GM23248 (cell line): ENCODE results near the gene RBM15. TPM values are rescaled to one million over a fixed set of nuclear protein-coding genes. Genes with fewer than 3 reads are reported as not detected.
A peak's percentile ranks its signal among the peaks of the same experiment; 100 is the strongest.

ENCODE experiments used
- DNase-seq: peaks from one replicate; pipeline ENCODE4 v3.0.0-alpha.2; 2015
- H2AFZ ChIP-seq: fragments of 200-600 bp; sonication (generic); 2 replicates; pipeline ENCODE4 v1.6.1; 2016; ENCODE audit warnings: antibody characterized with exemption
- H3F3A ChIP-seq: fragments of 200-600 bp; sonication (generic); 2 replicates; pipeline ENCODE4 v1.6.1; 2016; ENCODE audit warnings: mild to moderate bottlenecking, antibody characterized with exemption, mixed run types; ENCODE audit not compliant: insufficient read depth
- H3K27ac ChIP-seq: fragments of 200-600 bp; sonication (generic); 2 replicates; pipeline ENCODE4 v1.5.1; 2016; ENCODE audit warnings: mild to moderate bottlenecking
- H3K27me3 ChIP-seq: fragments of 200-600 bp; sonication (generic); replicated peaks from 2 replicates; pipeline ENCODE4 v1.6.1; 2016; ENCODE audit warnings: mild to moderate bottlenecking; ENCODE audit not compliant: insufficient read depth
- H3K36me3 ChIP-seq: fragments of 200-600 bp; sonication (generic); 2 replicates; pipeline ENCODE4 v1.6.1; 2016; ENCODE audit warnings: low read depth, mild to moderate bottlenecking
- H3K4me1 ChIP-seq: fragments of 200-600 bp; sonication (generic); 2 replicates; pipeline ENCODE4 v1.6.1; 2016; ENCODE audit warnings: mild to moderate bottlenecking; ENCODE audit not compliant: insufficient read depth
- H3K4me2 ChIP-seq: fragments of 200-600 bp; sonication (generic); one replicate; pipeline ENCODE4 v1.6.1; 2016; ENCODE audit warnings: mild to moderate bottlenecking; ENCODE audit not compliant: unreplicated experiment
- H3K4me3 ChIP-seq: fragments of 200-600 bp; sonication (generic); 2 replicates; pipeline ENCODE4 v1.5.1; 2016; ENCODE audit warnings: mild to moderate bottlenecking
- H3K79me2 ChIP-seq: fragments of 200-600 bp; sonication (generic); 2 replicates; pipeline ENCODE4 v1.6.1; 2016; ENCODE audit warnings: mild to moderate bottlenecking; ENCODE audit not compliant: insufficient read depth
- H3K9ac ChIP-seq: fragments of 200-600 bp; sonication (generic); 2 replicates; pipeline ENCODE4 v1.6.1; 2016; ENCODE audit warnings: mild to moderate bottlenecking
- H3K9me2 ChIP-seq: fragments of 200-600 bp; sonication (generic); 2 replicates; pipeline ENCODE4 v1.6.1; 2016; ENCODE audit warnings: mixed run types, mild to moderate bottlenecking, moderate library complexity; ENCODE audit not compliant: insufficient read depth
- H3K9me3 ChIP-seq: fragments of 200-600 bp; sonication (generic); one replicate; pipeline ENCODE4 v1.6.1; 2017; ENCODE audit warnings: low read depth
- H4K20me1 ChIP-seq: fragments of 200-600 bp; sonication (generic); 2 replicates; pipeline ENCODE4 v1.6.0; 2016; ENCODE audit not compliant: insufficient read depth
- EZH2 ChIP-seq: fragments of 200-600 bp; sonication (generic); IDR thresholded peaks from 2 replicates; pipeline ENCODE4 v1.6.1; 2018; ENCODE audit warnings: antibody characterized with exemption, mild to moderate bottlenecking; ENCODE audit not compliant: insufficient read depth, poor library complexity, severe bottlenecking
- EZH2phosphoT487 ChIP-seq: fragments of 200-600 bp; sonication (generic); IDR thresholded peaks from 2 replicates; pipeline ENCODE4 v1.6.1; 2018; ENCODE audit warnings: antibody characterized with exemption, moderate library complexity, mild to moderate bottlenecking, low read depth; ENCODE audit not compliant: insufficient read depth
- WGBS, 2 experiments: methylation state at CpG; one replicate each; pipeline ENCODE4 v1.1.6; 2015 to 2017; ENCODE audit warnings: low lambda C conversion rate in 2 of 2, low coverage in 1 of 2; ENCODE audit errors: missing lambda C conversion rate in 2 of 2; 5-methylcytosine and 5-hydroxymethylcytosine counted together
- in situ Hi-C: fragments of 300-500 bp; cut with MboI; formaldehyde crosslinking; loops from 2 replicates; pipeline ENCODE4 v1.15.0; 2020
- polyA plus RNA-seq: library from polyadenylated mRNA; unstranded; fragments of >200 nt; fragmentation: Nextera tagmentation; extraction: Ambion mirVana; gene quantifications from 2 replicates; pipeline ENCODE4 v1.2.1, GENCODE V29; 2016
- total RNA-seq: library from RNA; depleted of rRNA; stranded (reverse); fragments of >200 nt; shearing (Covaris generic); gene quantifications from 2 replicates; pipeline ENCODE4 v1.2.3, GENCODE V29; 2014

RBM15 gene
- total and polyA plus RNA-seq, 2 experiments from 2014 or later, result 6.4 to 22.5 TPM

- no peak overlapping the region for H3K4me2 ChIP-seq
- H3K4me3 ChIP-seq, result no peak overlapping the region
- H3K79me2 ChIP-seq, result no peaks in the 10 kb centered on the region
- H3K4me1 ChIP-seq, result peaks cover 14% of the 10 kb centered on the region
- peaks cover 14% of the 10 kb centered on the region for H3F3A ChIP-seq
- no peak overlapping the region for H3K9ac ChIP-seq
- H3K36me3 ChIP-seq, result no peaks in the 10 kb centered on the region
- DNase-seq, result no peak
- no peak overlapping the region for H2AFZ ChIP-seq
- no peaks in the 10 kb centered on the region for H3K9me3 ChIP-seq
- TF ChIP-seq EZH2phosphoT487 (no peak), EZH2 (no peak)
- in situ Hi-C loops, result no loop called here
- H3K9me2 ChIP-seq, result no peaks in the 10 kb centered on the region; the same call in 1 of the 2 replicates
- H3K27me3 ChIP-seq, result no peaks in the 10 kb centered on the region
- WGBS, 2 experiments, result 60 to 63% methylated on average over 3 of the region's 3 CpGs
- H3K27ac ChIP-seq, result no peak overlapping the region
- H4K20me1 ChIP-seq, result no peaks in the 10 kb centered on the region
Measured at GRCh38 chr1:110302836-110303235, 36.3 kb upstream of the RBM15 start.

GRCh38 chr1:110305900-110306420, 33.2 kb upstream of the RBM15 start:
- H3F3A ChIP-seq, result peaks cover 42% of the 10 kb centered on the region
- H3K27ac ChIP-seq, result no peak overlapping the region
- H4K20me1 ChIP-seq, result no peaks in the 10 kb centered on the region
- H3K36me3 ChIP-seq, result no peaks in the 10 kb centered on the region
- H2AFZ ChIP-seq, result no peak overlapping the region
- no peaks in the 10 kb centered on the region for H3K79me2 ChIP-seq
- no peak overlapping the region for H3K9ac ChIP-seq
- no peak for TF ChIP-seq EZH2
- no peaks in the 10 kb centered on the region for H3K27me3 ChIP-seq
- H3K4me3 ChIP-seq, result no peak overlapping the region
- 88 to 95% methylated on average over 2 of the region's 2 CpGs for WGBS, 2 experiments
- H3K9me3 ChIP-seq, result no peaks in the 10 kb centered on the region
- in situ Hi-C loops, result no loop called here
- H3K4me1 ChIP-seq, result peaks cover 39% of the 10 kb centered on the region
- H3K9me2 ChIP-seq, result no peaks in the 10 kb centered on the region; the same call in 1 of the 2 replicates
- no peak for DNase-seq
- H3K4me2 ChIP-seq, result no peak overlapping the region

- Histone ChIP-seq H3K9me2 (no peaks in the 10 kb centered on the region), H2AFZ (peak overlapping the region; percentile 2; the same call in 1 of the 2 replicates), H3K27me3 (no peaks in the 10 kb centered on the region), H3K27ac (peak overlapping the region; percentile 97), H3K9ac (peak overlapping the region; percentile 73), H4K20me1 (no peaks in the 10 kb centered on the region), H3K79me2 (no peaks in the 10 kb centered on the region), H3K4me1 (peaks cover 51% of the 10 kb centered on the region), H3K36me3 (no peaks in the 10 kb centered on the region), H3K4me2 (peak overlapping the region; percentile 61), H3K9me3 (no peaks in the 10 kb centered on the region), H3K4me3 (peak overlapping the region; percentile 26; the same call in 1 of the 2 replicates), H3F3A (peaks cover 43% of the 10 kb centered on the region)
- WGBS, 2 experiments, result 73 to 76% methylated on average over 11 of the region's 11 CpGs
- TF ChIP-seq EZH2, result no peak
- TF ChIP-seq EZH2phosphoT487, result no peak
- in situ Hi-C loops, result no loop called here
- peak; percentile 82 for DNase-seq
Measured at GRCh38 chr1:110307239-110307974, 31.8 kb upstream of the RBM15 start.

GRCh38 chr1:110308247-110308646, 30.9 kb upstream of the RBM15 start:
- TF ChIP-seq EZH2 (no peak), EZH2phosphoT487 (no peak)
- Histone ChIP-seq H3K36me3 (no peaks in the 10 kb centered on the region), H4K20me1 (no peaks in the 10 kb centered on the region), H3K4me1 (peaks cover 53% of the 10 kb centered on the region), H3K4me2 (peak overlapping the region; percentile 61), H3K9me2 (no peaks in the 10 kb centered on the region), H3K9ac (peak overlapping the region; percentile 73), H3K79me2 (no peaks in the 10 kb centered on the region), H3K27ac (peak overlapping the region; percentile 97), H3K4me3 (peak overlapping the region; percentile 26), H3F3A (peaks cover 43% of the 10 kb centered on the region), H3K9me3 (no peaks in the 10 kb centered on the region), H2AFZ (peak overlapping the region; percentile 2; the same call in 1 of the 2 replicates), H3K27me3 (no peaks in the 10 kb centered on the region)
- in situ Hi-C loops, result no loop called here
- 13 to 19% methylated on average over 3 of the region's 3 CpGs for WGBS, 2 experiments
- DNase-seq, result peak; percentile 92
